Activated naive CD4-positive, alpha-beta T cell treated with Interleukin-2 at 50 U/mL for 16 hours (primary cell): ENCODE data around the gene OR7G2.

Source experiments
- DNase-seq: peaks from one replicate; pipeline ENCODE4 v3.0.0-alpha.2; 2020

The OR7G2 gene

DNA sequence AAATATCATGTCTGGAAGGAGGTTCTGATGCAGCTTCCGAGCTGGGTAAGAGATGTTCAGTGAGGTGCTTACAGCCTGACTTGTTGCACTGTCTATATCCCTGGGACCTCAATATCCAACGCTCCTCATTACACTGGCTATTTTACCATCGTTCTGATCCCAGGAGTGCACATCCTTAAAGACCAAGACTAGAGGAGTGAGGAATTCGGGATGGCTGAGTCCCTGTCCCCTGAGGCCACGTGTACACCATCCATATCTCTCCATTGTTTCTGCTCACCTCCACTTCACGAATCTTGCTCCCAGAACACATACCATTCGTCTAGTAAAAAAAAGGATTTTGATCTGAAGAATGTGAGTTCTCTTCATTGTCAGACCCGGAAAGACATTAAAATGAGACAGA, at the start of gene OR7G2:
TSS of gene OR7G2 (minus strand) at position 101 of the 400 bp plus-strand sequence. CDS start 4,232 bp downstream, outside the sequence.
- no peak for DNase-seq

DNA sequence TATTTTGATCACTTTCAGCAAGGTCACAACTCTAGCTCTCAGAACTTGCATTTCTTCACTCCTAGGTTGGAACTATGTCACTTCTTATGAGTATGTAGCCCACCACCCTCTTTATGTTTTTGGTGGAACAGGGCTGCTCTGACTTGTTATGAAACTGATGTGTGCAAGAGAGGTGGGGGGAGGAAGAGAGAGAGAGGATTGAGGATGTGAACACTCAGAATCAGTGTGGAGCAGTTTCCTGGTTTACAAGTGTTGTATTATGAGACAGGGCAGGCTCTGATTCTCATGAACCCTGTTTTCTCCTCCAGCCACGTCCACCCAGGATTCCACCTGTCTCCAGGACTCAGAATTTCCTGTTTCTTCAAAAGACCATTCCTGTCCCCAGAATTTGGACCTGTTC, 49.0 kb upstream of the OR7G2 start:
- no peak for DNase-seq

DNA sequence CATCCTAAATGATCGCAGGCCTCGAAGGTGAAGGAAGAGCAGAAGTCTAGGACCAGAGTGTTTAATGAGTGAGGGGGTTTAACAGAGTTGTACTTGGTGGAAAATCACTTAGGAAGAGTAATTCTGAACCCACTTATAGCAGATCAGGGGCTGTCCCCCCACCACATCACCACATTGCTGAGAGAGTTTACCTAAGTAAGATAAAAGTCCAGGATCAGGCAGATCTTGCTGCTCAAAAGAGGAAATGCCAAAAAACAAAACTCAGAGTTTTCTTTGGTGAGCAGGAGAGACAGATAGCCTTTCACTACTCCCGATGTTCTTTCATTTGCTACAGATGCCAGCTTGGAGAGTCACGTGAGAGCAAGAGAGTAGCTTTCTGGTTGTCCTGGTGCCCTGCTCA, 48.3 kb upstream of the OR7G2 start:
- no peak for DNase-seq

DNA sequence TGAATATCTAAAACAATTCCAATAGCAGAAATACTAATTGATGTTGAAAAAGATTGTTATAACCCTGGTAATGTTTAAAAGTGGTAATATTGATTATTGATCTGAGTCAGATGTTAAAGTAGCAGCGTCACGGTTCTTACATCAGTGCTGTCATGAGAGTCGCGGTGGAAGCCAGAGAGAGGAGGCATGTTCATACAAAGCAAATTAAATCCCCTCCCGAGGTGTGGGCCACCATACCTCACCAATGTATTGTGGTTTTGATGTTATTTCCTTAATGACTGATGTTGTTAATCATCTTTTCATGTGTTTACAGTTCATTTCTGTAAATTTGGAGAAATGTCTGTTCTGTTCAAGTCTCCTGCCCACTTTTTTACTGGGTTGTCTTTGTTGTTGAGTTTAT, 44.1 kb upstream of the OR7G2 start:
- no peak for DNase-seq

DNA sequence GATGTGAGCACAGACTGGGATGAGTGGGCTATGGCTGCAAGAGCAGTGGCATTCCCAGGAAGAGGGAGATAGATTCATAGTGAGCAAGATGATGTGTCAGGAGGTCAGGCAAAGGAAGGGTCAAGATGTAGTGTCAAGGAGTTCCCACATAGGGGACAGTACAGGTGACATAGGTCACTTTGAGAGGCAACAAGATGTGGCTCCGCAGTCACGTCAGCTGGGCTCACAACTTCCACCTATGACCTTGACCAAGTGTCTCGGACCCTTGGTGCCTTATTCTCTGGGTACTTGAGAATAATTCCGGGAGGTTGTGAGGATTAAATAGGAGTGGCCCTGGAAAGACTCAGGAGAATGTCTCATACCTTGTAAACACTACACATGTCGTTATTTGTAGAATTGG, 43.4 kb upstream of the OR7G2 start:
- DNase-seq: no peak

DNA sequence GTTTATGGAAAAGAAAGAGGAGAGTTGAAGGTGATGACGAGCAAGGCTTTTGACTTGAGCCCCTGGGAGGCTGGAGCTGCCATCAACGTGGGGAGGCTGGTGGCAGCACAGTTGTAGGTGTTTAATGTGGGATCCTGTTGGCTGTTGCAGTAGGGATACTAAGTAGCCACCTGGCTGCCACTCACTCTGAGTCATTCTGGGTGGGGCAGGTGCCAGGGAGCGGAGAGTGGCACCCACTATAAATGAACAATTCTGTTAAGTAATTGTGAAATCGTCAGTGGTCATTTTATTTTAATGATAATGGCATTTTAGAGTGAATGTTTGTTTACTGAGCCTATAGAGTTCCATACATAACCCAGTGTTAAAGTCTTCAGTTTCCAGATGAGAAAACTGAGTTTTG, 42.7 kb upstream of the OR7G2 start:
- no peak for DNase-seq

DNA sequence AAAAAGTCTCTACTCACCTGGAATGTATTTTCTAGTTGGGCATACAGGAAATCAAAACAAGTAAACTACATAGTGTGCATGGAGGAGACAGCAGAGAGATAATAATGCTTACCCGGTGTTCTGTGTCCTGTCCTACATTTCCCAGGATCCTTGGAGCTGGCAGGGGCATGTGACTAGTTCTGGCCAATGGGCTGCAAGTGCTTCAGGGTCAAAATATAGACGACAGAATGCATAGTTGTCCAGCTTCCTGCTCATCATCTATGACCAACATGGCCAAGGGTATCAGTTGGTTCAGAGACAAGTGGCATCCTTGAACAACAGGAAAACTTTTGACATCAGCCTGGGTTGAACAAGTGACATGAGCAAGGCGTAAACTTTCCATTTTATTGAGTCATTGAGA, 41.4 kb upstream of the OR7G2 start:
- no peak for DNase-seq

DNA sequence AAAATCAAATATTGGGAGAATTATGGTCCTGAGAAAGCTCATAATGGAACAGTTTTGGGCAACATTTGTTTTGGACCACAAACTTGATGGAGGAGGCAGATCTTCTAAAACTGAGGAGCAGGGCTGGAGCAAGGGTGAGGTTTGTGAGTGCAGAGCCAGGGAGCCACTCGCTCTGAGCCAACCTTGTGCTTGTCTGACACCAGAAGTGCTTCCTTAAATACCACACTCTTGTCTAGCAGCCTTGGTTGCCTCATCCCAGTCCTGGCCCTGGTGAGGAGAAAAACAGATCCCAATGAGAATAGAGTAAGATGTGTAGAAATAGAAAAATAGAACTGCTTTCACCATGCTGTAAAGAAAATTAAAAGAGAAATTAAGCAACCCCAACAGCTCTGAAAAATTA, 39.6 kb upstream of the OR7G2 start:
- DNase-seq: no peak

DNA sequence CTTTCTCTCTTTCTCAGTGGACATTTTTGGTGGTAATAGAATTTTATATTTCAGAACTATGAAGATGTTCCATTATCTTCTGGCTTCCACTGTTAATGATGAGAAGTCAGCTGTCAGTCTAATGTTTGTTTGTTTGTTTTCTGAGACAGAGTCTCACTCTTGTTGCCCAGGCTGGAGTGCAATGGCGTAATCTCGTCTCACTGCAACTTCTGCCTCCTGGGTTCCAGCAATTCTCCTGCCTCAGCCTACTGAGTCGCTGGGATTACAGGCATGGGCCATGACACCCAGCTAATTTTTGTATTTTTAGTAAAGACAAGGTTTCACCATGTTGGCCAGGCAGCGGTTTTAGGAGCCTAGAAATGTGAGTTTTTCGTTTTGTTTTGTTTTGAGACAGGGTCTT, 37.6 kb upstream of the OR7G2 start:
- DNase-seq: no peak

DNA sequence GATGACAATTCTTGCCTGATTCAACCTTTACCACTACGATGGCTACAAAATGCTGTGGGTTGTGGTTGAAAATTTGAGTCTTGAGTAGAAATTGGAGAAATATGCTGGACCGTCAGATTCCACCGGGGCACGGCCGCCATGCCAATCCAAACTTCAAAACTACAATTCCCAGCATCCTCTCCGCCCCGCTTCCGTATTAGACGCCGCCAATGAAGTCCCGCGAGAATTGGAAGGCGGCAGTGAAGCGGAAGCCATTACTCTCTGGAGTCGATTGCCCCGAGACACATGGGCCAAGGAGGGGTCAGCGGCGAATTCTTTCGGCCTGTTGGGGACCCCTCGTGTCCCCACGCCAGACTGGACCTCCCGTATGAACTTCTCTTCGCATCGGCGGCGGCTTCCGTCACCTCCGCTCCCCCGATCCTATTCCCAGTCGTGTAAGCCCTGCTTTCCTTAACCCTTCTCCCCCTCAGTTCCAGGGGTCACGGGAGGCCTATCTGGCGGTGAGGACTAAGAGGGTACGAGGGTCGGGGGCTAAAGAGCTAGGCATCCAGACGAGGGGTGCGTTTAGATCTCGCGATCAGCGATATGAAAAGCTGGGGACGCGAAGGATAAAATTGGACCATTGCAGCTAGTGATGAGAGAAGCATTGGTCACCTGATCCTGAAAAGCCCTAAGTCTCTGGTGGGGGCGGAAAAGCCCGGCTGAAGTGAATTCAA, 33.0 kb upstream of the OR7G2 start, which contains the start of gene ZNF317:
TSS of gene ZNF317 (plus strand) at position 239 of the 716 bp plus-strand sequence. CDS start 15,620 bp downstream, outside the sequence.
- DNase-seq: peak; percentile 90

DNA sequence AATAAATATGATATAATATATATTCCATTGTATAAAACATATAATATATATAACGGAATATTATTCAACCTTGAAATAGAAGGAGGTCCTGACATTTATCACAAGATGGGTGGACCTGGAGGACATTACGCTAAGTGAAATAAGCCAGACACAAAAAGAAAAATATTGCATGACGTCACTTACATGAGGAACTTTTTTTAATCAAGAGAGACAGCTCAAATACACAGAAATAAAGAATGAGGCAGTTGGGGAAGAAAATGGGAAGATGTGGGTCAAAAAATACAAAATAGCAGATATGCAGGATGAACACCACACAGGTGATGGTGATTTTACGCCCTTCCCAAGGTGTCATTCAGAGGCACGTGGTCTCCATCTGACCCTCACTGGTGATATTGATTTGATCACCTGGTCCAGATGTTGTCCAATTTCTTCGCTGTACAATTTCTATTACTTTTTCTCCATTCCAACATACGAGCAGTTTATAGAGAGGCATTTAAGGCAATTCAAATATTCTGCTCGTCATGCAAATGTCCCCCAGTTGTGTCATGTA, 32.4 kb upstream of the OR7G2 start:
- no peak for DNase-seq

DNA sequence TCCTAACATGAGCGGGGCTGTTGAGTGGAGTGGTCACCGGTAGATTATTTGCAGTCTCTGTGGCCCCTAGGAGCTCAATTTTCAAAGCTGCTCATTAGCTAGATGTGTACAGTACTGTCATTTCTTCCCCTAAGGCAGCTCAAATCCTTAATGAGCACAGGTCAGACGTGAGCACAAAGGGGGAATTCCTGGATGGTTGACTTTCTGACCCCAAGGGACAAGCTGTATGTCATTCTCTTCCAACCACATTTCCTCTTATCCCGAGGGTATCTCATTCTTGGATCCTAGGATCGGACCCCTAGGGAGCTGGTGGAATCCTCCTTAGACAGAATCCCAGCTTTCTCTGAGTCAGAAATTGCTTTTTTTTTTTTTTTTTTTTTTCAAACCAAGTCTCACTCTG, 25.1 kb upstream of the OR7G2 start:
- no peak for DNase-seq

DNA sequence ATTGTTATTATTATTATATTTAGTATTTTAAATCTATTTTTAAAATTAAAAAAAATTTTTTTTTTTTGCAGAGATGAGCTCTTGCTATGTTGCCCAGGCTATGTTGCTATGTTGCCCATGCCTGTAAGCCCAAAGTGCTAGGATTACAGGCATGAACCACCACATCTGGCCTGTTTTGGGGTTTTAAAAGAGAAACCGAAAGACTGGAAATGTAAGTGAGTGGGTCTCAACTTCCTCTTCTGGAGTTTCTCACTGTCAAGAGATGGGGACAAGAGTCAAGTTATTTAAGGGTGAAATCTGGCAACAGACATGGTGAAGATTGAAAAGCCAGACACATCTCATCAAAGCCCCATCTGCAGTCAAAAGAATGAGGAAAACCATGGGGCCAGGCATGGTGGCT, 23.7 kb upstream of the OR7G2 start:
- DNase-seq: no peak

DNA sequence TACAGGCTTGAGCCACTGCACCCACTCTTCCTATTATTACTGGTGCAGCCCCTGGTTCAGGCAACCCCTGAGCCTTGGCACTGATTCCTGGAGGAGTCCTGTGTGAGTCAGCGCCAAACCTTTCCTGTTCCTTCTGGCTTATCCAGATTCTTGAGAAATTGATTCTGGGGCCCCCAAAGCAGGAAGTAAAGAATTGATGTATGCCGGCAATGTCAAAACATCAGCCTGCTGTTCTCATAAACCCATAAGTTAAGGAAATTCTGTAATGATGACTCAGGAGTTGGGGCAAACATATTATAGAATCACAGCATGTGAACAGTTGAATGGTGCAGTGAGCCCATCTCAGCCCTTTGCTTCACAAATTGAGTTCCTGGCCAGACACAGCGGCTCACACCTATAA, 20.9 kb upstream of the OR7G2 start:
- no peak for DNase-seq

DNA sequence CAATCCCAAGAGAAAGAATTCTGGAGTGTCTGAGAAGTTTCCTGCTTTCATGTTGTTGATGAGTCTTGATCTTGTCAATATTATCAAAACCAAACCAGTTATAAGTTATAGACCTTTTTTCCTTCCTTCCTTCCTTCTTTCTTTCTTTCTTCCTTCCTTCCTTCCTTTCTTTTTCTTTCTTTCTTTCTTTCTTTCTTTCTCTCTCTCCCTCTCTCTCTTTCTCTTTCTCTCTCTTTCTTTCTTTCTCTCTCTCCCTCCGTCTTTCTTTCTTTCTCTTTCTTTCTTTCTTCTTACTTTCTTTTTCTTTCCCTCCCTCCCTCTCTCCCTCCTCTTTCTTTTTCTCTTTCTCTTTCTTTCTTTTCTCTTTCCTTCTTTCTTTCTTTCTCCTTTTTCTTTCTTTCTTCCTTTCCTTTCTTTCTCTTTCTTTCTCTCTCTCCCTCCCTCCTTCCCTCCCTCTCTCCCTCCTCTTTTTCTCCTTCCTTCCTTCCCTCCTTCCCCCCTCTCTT, 19.7 kb upstream of the OR7G2 start, which contains the start of gene OR7G3:
TSS of gene OR7G3 (minus strand) at position 51 of the 506 bp plus-strand sequence. CDS start at position 51, 0 bp downstream.
- DNase-seq: no peak

DNA sequence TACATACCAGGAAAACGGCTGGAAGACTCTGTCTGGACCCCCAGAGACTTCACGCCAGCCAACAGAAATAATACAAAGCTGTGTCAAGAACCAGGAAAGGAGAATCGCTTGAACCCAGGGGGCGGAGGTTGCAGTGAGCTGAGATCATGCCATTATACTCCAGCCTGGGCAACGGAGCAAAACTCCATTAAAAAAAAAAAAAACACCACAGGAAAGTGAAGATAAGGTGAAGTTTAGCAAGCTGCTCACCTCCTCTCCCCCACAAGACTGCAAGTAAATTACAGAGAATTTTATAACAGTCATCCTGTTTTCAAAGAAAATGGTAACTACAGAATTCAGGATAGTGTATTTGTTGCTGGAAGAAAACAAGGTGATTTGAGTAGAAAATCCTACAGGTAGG, 9.3 kb upstream of the OR7G2 start:
- DNase-seq: no peak

DNA sequence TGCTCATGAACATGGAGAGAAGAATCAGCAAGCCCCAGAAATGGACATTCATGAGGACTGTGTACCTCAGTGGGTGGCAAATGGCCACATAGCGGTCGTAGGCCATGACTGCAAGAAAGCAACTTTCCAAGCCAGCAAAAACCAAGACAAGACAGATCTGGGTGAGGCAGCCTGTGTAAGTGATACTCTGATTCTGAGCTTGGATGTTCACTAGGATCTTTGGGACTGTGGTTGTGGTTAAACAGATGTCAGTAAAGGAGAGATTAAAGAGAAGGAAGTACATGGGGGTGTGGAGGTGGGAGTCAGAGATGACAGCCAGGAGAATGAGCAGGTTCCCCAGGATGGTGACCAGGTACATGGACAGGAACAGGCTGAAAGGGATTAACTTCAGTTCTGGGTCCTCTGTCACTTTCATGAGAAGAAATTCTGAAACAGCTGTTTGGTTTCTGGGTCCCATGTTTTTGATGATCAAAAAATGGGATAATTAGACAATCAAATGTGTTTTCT, 8.1 kb upstream of the OR7G2 start, which contains the start of gene OR7G1:
TSS of gene OR7G1 (minus strand) at position 457 of the 507 bp plus-strand sequence. CDS start at position 457, 0 bp downstream.
- no peak for DNase-seq

DNA sequence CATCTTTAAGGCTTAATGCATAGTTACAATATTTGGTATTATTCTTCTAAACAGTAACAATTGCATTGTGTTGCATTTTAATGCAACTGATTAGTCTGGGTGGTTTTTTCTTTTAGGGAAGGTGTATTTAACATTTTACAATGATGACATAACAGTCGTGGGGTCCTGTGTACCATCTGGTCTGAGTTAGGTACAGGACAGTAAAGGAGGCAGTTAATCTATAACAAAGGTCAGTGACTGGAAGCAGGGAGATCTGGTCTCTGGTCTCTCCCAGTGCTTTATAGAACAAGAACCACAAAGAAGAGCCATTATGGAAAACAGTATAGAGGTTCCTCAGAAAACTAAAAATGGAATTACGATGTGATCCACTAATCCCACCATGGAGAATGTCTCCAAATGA, 2.7 kb upstream of the OR7G2 start:
- no peak for DNase-seq

DNA sequence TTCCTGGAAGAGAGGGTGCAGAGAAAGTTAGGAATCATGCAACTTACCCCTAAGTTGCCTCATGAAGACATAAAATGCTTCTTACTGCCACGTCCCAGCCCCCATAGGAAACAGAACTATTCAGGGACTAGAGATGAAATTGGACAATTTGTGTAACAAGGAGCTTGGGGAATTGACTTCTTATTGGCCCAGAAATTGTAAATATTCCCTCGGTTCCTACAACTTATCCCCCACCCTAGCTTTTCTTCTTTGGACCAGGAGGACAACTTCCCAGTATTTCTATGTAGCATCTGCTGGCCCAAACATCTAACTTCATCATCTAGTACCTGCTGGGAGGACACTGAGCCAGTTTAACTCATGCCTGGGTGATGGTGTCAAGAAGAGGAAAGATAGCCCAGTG, 20.5 kb downstream of the OR7G2 start, which contains the start of gene OR1M1:
TSS of gene OR1M1 (plus strand) at position 301 of the 400 bp plus-strand sequence. CDS start 6,184 bp downstream, outside the sequence.
- DNase-seq: no peak

DNA sequence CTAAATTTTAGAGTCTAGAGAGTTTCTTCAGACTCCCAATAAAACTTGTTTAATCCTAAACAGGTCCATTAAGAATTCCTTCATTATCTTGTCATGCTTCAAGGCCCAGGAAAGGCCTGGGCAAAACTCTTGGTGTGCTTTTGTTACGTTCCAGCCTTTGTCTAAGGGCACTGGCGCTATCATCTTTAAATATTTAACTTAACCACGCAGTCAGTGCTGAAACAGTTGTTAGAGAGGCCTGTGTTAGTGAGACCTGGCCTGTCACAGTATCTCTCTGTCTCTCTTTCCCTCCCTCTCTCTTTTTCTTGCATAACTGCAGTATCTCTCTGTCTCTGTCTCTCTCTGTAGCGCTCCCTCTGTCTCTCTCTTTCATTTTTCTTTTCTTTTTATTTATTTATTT, 28.6 kb downstream of the OR7G2 start:
- no peak for DNase-seq

DNA sequence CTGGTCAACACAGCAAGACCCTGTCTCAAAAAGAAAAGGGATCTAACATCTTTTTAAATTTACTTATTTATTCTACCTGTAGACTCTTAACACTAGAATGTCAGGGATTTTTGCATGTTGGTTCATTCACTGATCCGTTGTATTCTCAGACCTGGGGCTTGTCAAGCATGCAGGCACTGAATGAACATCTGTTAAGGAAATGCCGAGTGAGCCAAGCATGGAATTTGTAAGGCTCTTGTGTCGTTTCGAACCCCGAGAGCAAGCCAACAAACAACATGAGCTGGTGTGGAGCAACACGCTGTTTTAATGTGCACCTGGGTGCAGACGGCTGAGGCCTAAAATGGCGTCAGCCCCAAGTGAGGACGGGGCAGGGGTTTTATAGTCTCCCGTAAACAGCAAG, 30.4 kb downstream of the OR7G2 start:
- no peak for DNase-seq

DNA sequence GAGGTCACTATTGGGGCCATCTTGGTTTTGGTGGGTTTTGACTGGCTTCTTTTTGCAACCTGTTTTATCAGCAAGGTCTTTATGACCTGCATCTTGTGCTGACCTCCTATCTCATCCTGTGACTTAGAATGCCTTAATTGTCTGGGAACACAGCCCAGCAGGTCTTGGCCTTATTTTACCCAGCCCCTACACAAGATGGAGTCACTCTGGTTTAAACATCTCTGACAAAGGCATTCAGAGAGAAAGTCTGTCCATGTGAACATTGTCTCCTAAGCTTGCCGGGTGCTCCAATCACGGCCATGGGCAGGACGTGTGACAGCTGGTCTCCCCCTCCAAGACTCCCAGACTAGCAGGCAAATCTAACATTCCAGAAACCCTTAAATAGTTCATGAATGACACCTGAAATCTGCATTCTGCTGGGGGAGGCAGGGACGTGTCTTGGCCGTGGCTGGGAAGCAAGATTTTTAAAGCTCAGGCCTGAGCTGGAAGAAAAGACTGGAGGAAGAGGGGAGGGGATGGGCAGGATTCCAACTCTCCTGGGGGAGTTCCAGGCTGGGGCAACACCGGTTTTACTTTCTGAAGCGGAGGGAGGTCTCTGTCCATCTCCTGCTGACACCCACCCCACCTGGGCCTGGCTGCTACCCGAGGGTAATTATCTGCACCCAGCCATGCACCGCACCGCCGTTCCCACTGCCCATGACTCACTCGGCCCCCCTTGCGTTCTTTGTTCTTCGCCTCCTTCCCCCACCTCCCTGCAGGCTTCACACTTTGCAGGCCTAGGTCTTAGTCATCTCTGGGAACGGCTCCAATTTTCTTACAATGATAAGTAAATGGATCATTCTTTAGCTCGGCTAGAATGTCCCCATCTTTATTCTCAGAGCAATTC, 32.0 kb downstream of the OR7G2 start:
- no peak for DNase-seq

DNA sequence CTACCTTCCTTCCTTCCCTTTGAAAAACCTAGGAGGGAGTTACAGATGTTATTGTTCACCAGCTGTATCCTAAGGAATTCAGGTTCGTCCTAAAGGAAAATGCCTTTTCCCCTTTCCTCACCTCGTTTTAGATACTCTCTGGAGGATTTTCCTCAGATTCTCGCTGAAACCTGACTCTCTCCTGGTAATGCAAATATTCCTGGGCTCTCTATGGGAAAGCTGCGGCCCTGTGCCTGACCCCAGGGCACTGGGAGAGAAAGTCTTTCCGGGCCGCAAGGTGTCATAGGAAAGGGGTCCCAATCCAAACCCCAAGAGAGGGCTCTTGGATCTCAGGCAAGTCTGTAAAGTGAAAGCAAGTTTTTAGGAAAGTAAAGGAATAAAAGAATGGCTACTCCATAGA, 33.5 kb downstream of the OR7G2 start:
- DNase-seq: no peak
